NCI-H2107 (cell line): ENCODE results near the gene CDC42BPB.
"Not testable (repeated sequence)": the region's sequence is repeated elsewhere in the genome, so short reads cannot be mapped to it uniquely, and the experiment has no call there.

Source experiments
- DNase-seq: peaks from one replicate; lab custom pipeline; 2025; lab: John Stamatoyannopoulos, UW

Gene CDC42BPB

GRCh38 chr14:102927346-102927877, 129.9 kb downstream of the CDC42BPB start:
- no peak for DNase-seq

GRCh38 chr14:102926840-102927239, 130.5 kb downstream of the CDC42BPB start:
- DNase-seq = not testable (repeated sequence)

- DNase-seq = no peak
Observed at GRCh38 chr14:102926104-102926503, 131.2 kb downstream of the CDC42BPB start.

GRCh38 chr14:102925646-102926045, 131.7 kb downstream of the CDC42BPB start:
- no peak for DNase-seq

GRCh38 chr14:102924632-102925588, 132.4 kb downstream of the CDC42BPB start:
- no peak for DNase-seq

GRCh38 chr14:102923925-102924486, 133.3 kb downstream of the CDC42BPB start:
- no peak for DNase-seq

- no peak for DNase-seq
Observed at GRCh38 chr14:102923201-102923924, 134.0 kb downstream of the CDC42BPB start.

GRCh38 chr14:102922490-102923200, 134.7 kb downstream of the CDC42BPB start, which contains the start of gene AMN:
Gene AMN, plus strand, starts transcription at chr14:102922663. Its CDS starts 26 bp downstream, at chr14:102922689.
- no peak for DNase-seq

GRCh38 chr14:102920998-102921304, 136.4 kb downstream of the CDC42BPB start:
- DNase-seq = no peak

- DNase-seq = no peak
Observed at GRCh38 chr14:102920273-102920997, 136.9 kb downstream of the CDC42BPB start.

GRCh38 chr14:102918438-102918837, 138.9 kb downstream of the CDC42BPB start:
- no peak for DNase-seq

GRCh38 chr14:102917469-102918211, 139.7 kb downstream of the CDC42BPB start:
- no peak for DNase-seq

GRCh38 chr14:102917056-102917385, 140.3 kb downstream of the CDC42BPB start:
- DNase-seq = no peak

GRCh38 chr14:102916347-102917055, 140.8 kb downstream of the CDC42BPB start:
- DNase-seq = no peak

GRCh38 chr14:102915292-102916110, 141.8 kb downstream of the CDC42BPB start:
- DNase-seq = no peak

GRCh38 chr14:102914474-102915291, 142.7 kb downstream of the CDC42BPB start:
- no peak for DNase-seq

GRCh38 chr14:102913341-102914211, 143.8 kb downstream of the CDC42BPB start:
- no peak for DNase-seq
